Mucosa of rectum (tissue), 2 donors: Measurements from ENCODE around the gene C2CD4B.

Experiments
- H3K27ac ChIP-seq, 2 donors: one replicate each; pipeline ENCODE4 v1.7.0; 2013; ENCODE audit warnings: inconsistent platforms in 2 of 2, low read depth in 2 of 2, low read length in 2 of 2
- H3K27me3 ChIP-seq, 2 donors: one replicate each; pipeline ENCODE4 v1.7.0; 2013; ENCODE audit warnings: low read length in 2 of 2; ENCODE audit not compliant: control insufficient read depth in 2 of 2, insufficient read depth in 2 of 2
- H3K36me3 ChIP-seq, 2 donors: one replicate each; pipeline ENCODE4 v1.7.0; 2013; ENCODE audit warnings: low read length in 2 of 2; ENCODE audit not compliant: control insufficient read depth in 2 of 2, insufficient read depth in 2 of 2
- H3K4me1 ChIP-seq, 2 donors: one replicate each; pipeline ENCODE4 v1.7.0; 2013; ENCODE audit warnings: low read length in 2 of 2, mild to moderate bottlenecking in 1 of 2; ENCODE audit not compliant: control insufficient read depth in 2 of 2, insufficient read depth in 2 of 2
- H3K4me3 ChIP-seq, 2 donors: one replicate each; pipeline ENCODE4 v1.7.0; 2013; ENCODE audit warnings: low read length in 2 of 2
- H3K9ac ChIP-seq, 2 donors: one replicate each; pipeline ENCODE4 v1.7.0; 2013; ENCODE audit warnings: low read length in 2 of 2, low read depth in 1 of 2, mild to moderate bottlenecking in 1 of 2
- H3K9me3 ChIP-seq, 2 donors: one replicate each; pipeline ENCODE4 v1.7.0; 2013; ENCODE audit warnings: low read length in 2 of 2; ENCODE audit not compliant: control insufficient read depth in 2 of 2
- donor health status: healthy.
- donor health status: Normal muscosa, but diverticular disease.

Gene C2CD4B

GRCh38 chr15:62153228-62153627 lies 11.9 kb downstream of the C2CD4B start:
- Histone ChIP-seq H3K27ac (no peak overlapping the region), H3K9ac (no peak overlapping the region), H3K4me3 (no peak overlapping the region), H3K27me3 (no peaks in the 10 kb centered on the region), H3K36me3 (no peaks in the 10 kb centered on the region), H3K9me3 (peaks cover 0 to 3% of the 10 kb centered on the region in 2 donors), H3K4me1 (no peaks in the 10 kb centered on the region)

GRCh38 chr15:62150445-62150844 lies 14.6 kb downstream of the C2CD4B start:
- H3K4me1 ChIP-seq, result no peaks in the 10 kb centered on the region
- no peak overlapping the region for H3K4me3 ChIP-seq
- H3K9me3 ChIP-seq, result no peaks in the 10 kb centered on the region
- no peaks in the 10 kb centered on the region for H3K27me3 ChIP-seq
- no peak overlapping the region for H3K9ac ChIP-seq
- H3K27ac ChIP-seq, result no peak overlapping the region
- H3K36me3 ChIP-seq, result no peaks in the 10 kb centered on the region

GRCh38 chr15:62149729-62150128 lies 15.4 kb downstream of the C2CD4B start:
- H3K36me3 ChIP-seq, result no peaks in the 10 kb centered on the region
- H3K27me3 ChIP-seq, result no peaks in the 10 kb centered on the region
- no peaks in the 10 kb centered on the region for H3K4me1 ChIP-seq
- H3K9me3 ChIP-seq, result no peaks in the 10 kb centered on the region
- no peak overlapping the region for H3K27ac ChIP-seq
- H3K4me3 ChIP-seq, result no peak overlapping the region
- H3K9ac ChIP-seq, result no peak overlapping the region

- Histone ChIP-seq H3K4me1 (peaks cover 0 to 5% of the 10 kb centered on the region in 2 donors), H3K36me3 (no peaks in the 10 kb centered on the region), H3K27ac (no peak overlapping the region), H3K9me3 (no peaks in the 10 kb centered on the region), H3K9ac (no peak overlapping the region), H3K27me3 (no peaks in the 10 kb centered on the region), H3K4me3 (no peak overlapping the region)
Measured at GRCh38 chr15:62147551-62147950, 17.5 kb downstream of the C2CD4B start.

GRCh38 chr15:62147149-62147548 lies 17.9 kb downstream of the C2CD4B start:
- H3K4me1 ChIP-seq, result peaks cover 4 to 9% of the 10 kb centered on the region in 2 donors
- H3K27me3 ChIP-seq, result no peaks in the 10 kb centered on the region
- no peaks in the 10 kb centered on the region for H3K9me3 ChIP-seq
- no peak overlapping the region for H3K27ac ChIP-seq
- H3K36me3 ChIP-seq, result no peaks in the 10 kb centered on the region
- no peak overlapping the region for H3K9ac ChIP-seq
- H3K4me3 ChIP-seq, result no peak overlapping the region

- Histone ChIP-seq H3K27me3 (no peaks in the 10 kb centered on the region), H3K27ac (no peak overlapping the region), H3K9me3 (no peaks in the 10 kb centered on the region), H3K36me3 (no peaks in the 10 kb centered on the region), H3K4me3 (no peak overlapping the region), H3K9ac (no peak overlapping the region), H3K4me1 (peaks cover 10 to 11% of the 10 kb centered on the region in 2 donors)
Measured at GRCh38 chr15:62145015-62145735, 19.9 kb downstream of the C2CD4B start.

- H3K9ac ChIP-seq, result no peak overlapping the region
- peaks cover 11 to 12% of the 10 kb centered on the region in 2 donors for H3K4me1 ChIP-seq
- H3K27ac ChIP-seq, result peak overlapping the region; percentile 33 to 66
- H3K27me3 ChIP-seq, result no peaks in the 10 kb centered on the region
- no peaks in the 10 kb centered on the region for H3K9me3 ChIP-seq
- H3K4me3 ChIP-seq, result no peak overlapping the region
- no peaks in the 10 kb centered on the region for H3K36me3 ChIP-seq
Measured at GRCh38 chr15:62142736-62143135, 22.3 kb downstream of the C2CD4B start.

- no peak overlapping the region for H3K9ac ChIP-seq
- peak overlapping the region in 1 of 2 donors; percentile 5 for H3K4me3 ChIP-seq
- H3K36me3 ChIP-seq, result no peaks in the 10 kb centered on the region
- no peaks in the 10 kb centered on the region for H3K27me3 ChIP-seq
- H3K4me1 ChIP-seq, result peaks cover 12% of the 10 kb centered on the region in 2 donors
- no peaks in the 10 kb centered on the region for H3K9me3 ChIP-seq
- peak overlapping the region; percentile 33 to 66 for H3K27ac ChIP-seq
Measured at GRCh38 chr15:62141643-62142588, 23.2 kb downstream of the C2CD4B start.

- Histone ChIP-seq H3K4me3 (no peak overlapping the region), H3K27ac (peak overlapping the region; percentile 14 to 19), H3K27me3 (no peaks in the 10 kb centered on the region), H3K4me1 (peaks cover 15 to 16% of the 10 kb centered on the region in 2 donors), H3K9ac (no peak overlapping the region), H3K36me3 (no peaks in the 10 kb centered on the region), H3K9me3 (no peaks in the 10 kb centered on the region)
Measured at GRCh38 chr15:62141200-62141599, 23.9 kb downstream of the C2CD4B start.

- Histone ChIP-seq H3K4me3 (no peak overlapping the region), H3K36me3 (no peaks in the 10 kb centered on the region), H3K4me1 (peaks cover 22 to 27% of the 10 kb centered on the region in 2 donors), H3K27ac (no peak overlapping the region), H3K27me3 (no peaks in the 10 kb centered on the region), H3K9ac (no peak overlapping the region), H3K9me3 (no peaks in the 10 kb centered on the region)
Measured at GRCh38 chr15:62138124-62138523, 27.0 kb downstream of the C2CD4B start.
